IMR-90 (cell line): ENCODE data around the gene SDCCAG8. TPM values are rescaled to one million over a fixed set of nuclear protein-coding genes. Genes with fewer than 3 reads are reported as not detected.
A peak's percentile ranks its signal among the peaks of the same experiment; 100 is the strongest.

Experiments used
- ATAC-seq: fragments of 200-7000 bp; cut with Tn5 transposase; 2 replicates; pipeline ENCODE4 v1.9.1; 2020; ENCODE audit warnings: low read depth, mild to moderate bottlenecking, moderate library complexity
- BruUV-seq: library from RNA; stranded (reverse); fragments of 400-500 nt; replicated peaks from 2 replicates; lab custom pipeline; 2021; lab: Mats Ljungman, UMichigan
- CTCF ChIA-PET: fragments of 300-600 bp; formaldehyde crosslinking; extraction: SDS; loops from one replicate; lab custom pipeline; 2021; ENCODE audit warnings: antibody characterized with exemption; lab: Yijun Ruan, JAX
- POLR2A ChIA-PET: fragments of 300-600 bp; sonication (Branson Sonifier 250); formaldehyde crosslinking; loops from one replicate; lab custom pipeline; 2022; ENCODE audit warnings: antibody characterized with exemption; ENCODE audit not compliant: unreplicated experiment; lab: Charles Lee
- DNase-seq: peaks from one replicate; pipeline ENCODE4 v3.0.0; 2013
- H2AFZ ChIP-seq: replicated peaks from 2 replicates; pipeline ENCODE3; 2013; ENCODE audit warnings: low read length, mild to moderate bottlenecking; ENCODE audit not compliant: poor library complexity
- H2AK5ac ChIP-seq: 2 replicates; pipeline ENCODE4 v1.6.1; 2013; ENCODE audit warnings: low read depth, low read length, inconsistent platforms
- H2AK9ac ChIP-seq: replicated peaks from 2 replicates; pipeline ENCODE3; 2013; ENCODE audit warnings: mild to moderate bottlenecking, low read depth, low read length, moderate library complexity; ENCODE audit not compliant: poor library complexity
- H2BK120ac ChIP-seq: 2 replicates; pipeline ENCODE4 v1.6.1; 2013; ENCODE audit warnings: low read depth, low read length, inconsistent platforms
- H2BK15ac ChIP-seq: 3 replicates; pipeline ENCODE4 v1.6.1; 2013; ENCODE audit warnings: low read depth, low read length, inconsistent platforms
- H2BK20ac ChIP-seq: 2 replicates; pipeline ENCODE4 v1.6.1; 2013; ENCODE audit warnings: low read depth, mild to moderate bottlenecking, inconsistent platforms, low read length, moderate library complexity
- H2BK5ac ChIP-seq: 2 replicates; pipeline ENCODE4 v1.6.1; 2013; ENCODE audit warnings: mild to moderate bottlenecking, low read depth, low read length, inconsistent platforms; ENCODE audit not compliant: poor library complexity, severe bottlenecking
- H3K14ac ChIP-seq: replicated peaks from 2 replicates; pipeline ENCODE4 v1.6.1; 2013; ENCODE audit warnings: low read depth, low read length, inconsistent platforms
- H3K18ac ChIP-seq: 2 replicates; pipeline ENCODE4 v1.6.1; 2013; ENCODE audit warnings: low read depth, low read length, control low read depth
- H3K23ac ChIP-seq: 2 replicates; pipeline ENCODE4 v1.6.1; 2013; ENCODE audit warnings: low read depth, low read length, inconsistent platforms
- H3K27ac ChIP-seq: 2 replicates; pipeline ENCODE4 v1.5.1; 2013; ENCODE audit warnings: mild to moderate bottlenecking, control low read depth, low read length; ENCODE audit not compliant: insufficient read depth
- H3K27me3 ChIP-seq: 2 replicates; pipeline ENCODE4 v1.6.1; 2013; ENCODE audit warnings: low read length; ENCODE audit not compliant: control insufficient read depth, insufficient read depth
- H3K36me3 ChIP-seq: 2 replicates; pipeline ENCODE4 v1.6.1; 2013; ENCODE audit warnings: low read length, mixed read lengths; ENCODE audit not compliant: control insufficient read depth, insufficient read depth
- H3K4ac ChIP-seq: 2 replicates; pipeline ENCODE4 v1.6.1; 2013; ENCODE audit warnings: low read depth, low read length, inconsistent platforms
- H3K4me1 ChIP-seq: 2 replicates; pipeline ENCODE4 v1.6.1; 2013; ENCODE audit warnings: low read length, mixed read lengths; ENCODE audit not compliant: control insufficient read depth, insufficient read depth
- H3K4me2 ChIP-seq: 2 replicates; pipeline ENCODE4 v1.6.1; 2013; ENCODE audit warnings: low read depth, mild to moderate bottlenecking, control low read depth, low read length, moderate library complexity
- H3K4me3 ChIP-seq: 2 replicates; pipeline ENCODE4 v1.5.1; 2013; ENCODE audit warnings: low read depth, mild to moderate bottlenecking, control low read depth, low read length, moderate library complexity; ENCODE audit not compliant: insufficient read depth
- H3K56ac ChIP-seq: 2 replicates; pipeline ENCODE4 v1.6.1; 2013; ENCODE audit warnings: low read length, inconsistent platforms; ENCODE audit not compliant: insufficient read depth; ENCODE audit errors: extremely low read depth
- H3K79me1 ChIP-seq, 2 experiments: 2 replicates each; pipeline ENCODE4 v1.6.1; 2013; ENCODE audit warnings: low read length in 2 of 2, inconsistent platforms in 1 of 2, low read depth in 1 of 2
- H3K9ac ChIP-seq: 2 replicates; pipeline ENCODE4 v1.6.1; 2013; ENCODE audit warnings: low read depth, low read length, control low read depth
- H3K9me1 ChIP-seq: 2 replicates; pipeline ENCODE4 v1.6.1; 2013; ENCODE audit warnings: low read length, inconsistent platforms; ENCODE audit not compliant: insufficient read depth
- H3K9me3 ChIP-seq: 2 replicates; pipeline ENCODE4 v1.6.1; 2013; ENCODE audit warnings: low read length; ENCODE audit not compliant: control insufficient read depth, insufficient read depth
- H4K20me1 ChIP-seq: 2 replicates; pipeline ENCODE4 v1.6.1; 2013; ENCODE audit warnings: low read length, inconsistent platforms; ENCODE audit not compliant: insufficient read depth
- H4K5ac ChIP-seq: 2 replicates; pipeline ENCODE4 v1.6.1; 2013; ENCODE audit warnings: mild to moderate bottlenecking, low read depth, low read length, control low read depth
- H4K8ac ChIP-seq, 2 experiments: 2 replicates each; pipeline ENCODE4 v1.6.1; 2013; ENCODE audit warnings: low read depth in 2 of 2, low read length in 2 of 2, control low read depth in 1 of 2, inconsistent platforms in 1 of 2
- H4K91ac ChIP-seq: 2 replicates; pipeline ENCODE4 v1.6.1; 2013; ENCODE audit warnings: low read depth, low read length, inconsistent platforms; ENCODE audit not compliant: insufficient read depth
- CEBPB ChIP-seq: IDR thresholded peaks from 2 replicates; pipeline ENCODE4 v1.6.1; 2012; ENCODE audit warnings: low read depth, low read length, improper control_type of control experiment
- CHD1 ChIP-seq: IDR thresholded peaks from 2 replicates; pipeline ENCODE4 v1.6.1; 2012; ENCODE audit warnings: low read depth, low read length, improper control_type of control experiment
- CTCF ChIP-seq: conservative IDR thresholded peaks from 2 replicates; pipeline ENCODE4 v1.5.1; 2012; ENCODE audit warnings: mild to moderate bottlenecking, low read depth, low read length, improper control_type of control experiment
- NFE2L2 ChIP-seq: fragments of 150-350 bp; IDR thresholded peaks from 2 replicates; pipeline ENCODE4 v1.6.1; 2016; ENCODE audit warnings: low read depth, mild to moderate bottlenecking, low read length
- RAD21 ChIP-seq: IDR thresholded peaks from 2 replicates; pipeline ENCODE4 v1.6.1; 2012; ENCODE audit warnings: low read length, improper control_type of control experiment
- SMC3 ChIP-seq: fragments of 150-350 bp; IDR thresholded peaks from 2 replicates; pipeline ENCODE4 v1.6.1; 2016; ENCODE audit warnings: low read depth, mild to moderate bottlenecking, antibody characterized with exemption, low read length, moderate library complexity
- WGBS, 2 experiments: methylation state at CpG; one replicate each; pipeline versions ENCODE4 v1.1.5 to v1.1.7; 2013; ENCODE audit warnings: missing lambda C conversion rate in 2 of 2; ENCODE audit not compliant: insufficient read length in 1 of 2; ENCODE audit errors: extremely low coverage in 2 of 2; 5-methylcytosine and 5-hydroxymethylcytosine counted together
- dilution Hi-C: fragments of 300-500 bp; cut with HindIII; formaldehyde crosslinking; loops from one replicate; pipeline ENCODE4 v1.14.3; 2018; ENCODE audit warnings: low sequenced_read_pairs; ENCODE audit not compliant: unreplicated experiment
- in situ Hi-C: fragments of 300-500 bp; cut with MboI; formaldehyde crosslinking; loops from 3 replicates; pipeline ENCODE4 v1.14.3; 2019; ENCODE audit warnings: low sequenced_read_pairs, inconsistent platforms, mixed read lengths
- intact Hi-C: fragments of 100-400 bp; cut with micrococcal nuclease; formaldehyde crosslinking; loops from 2 replicates; pipeline ENCODE4 v1.10.0; 2022
- polyA plus RNA-seq, 3 experiments: library from polyadenylated mRNA; depleted of rRNA; stranded (reverse); fragments of >200 nt; gene quantifications; 2 replicates each; pipeline ENCODE4 v1.2.3, GENCODE V29; 2012; ENCODE audit warnings: low replicate concordance in 1 of 3
- total RNA-seq: library from RNA; depleted of rRNA; stranded (reverse); fragments of >200 nt; gene quantifications from 2 replicates; pipeline ENCODE4 v1.2.3, GENCODE V29; 2012

Gene SDCCAG8
- total and polyA plus RNA-seq, 2 of the 4 experiments (the other 2 are of a cell fraction): 25.2 to 46.8 TPM

GRCh38 chr1:243343970-243344937, 88.4 kb downstream of the SDCCAG8 start:
- ATAC-seq: peak; percentile 62; the same call in 1 of the 2 replicates
- Histone ChIP-seq H3K23ac (no peak overlapping the region), H2AK5ac (no peak overlapping the region), H3K9me1 (no peaks in the 10 kb centered on the region), H3K9me3 (no peaks in the 10 kb centered on the region), H3K27ac (no peak overlapping the region), H3K4me2 (no peak overlapping the region), H3K9ac (no peak overlapping the region), H2BK15ac (no peak overlapping the region), H4K20me1 (no peaks in the 10 kb centered on the region; the same call in 1 of the 2 replicates), H2AK9ac (no peak overlapping the region), H3K27me3 (no peaks in the 10 kb centered on the region), H3K36me3 (peaks cover 5% of the 10 kb centered on the region; the same call in 1 of the 2 replicates), H4K5ac (no peak overlapping the region), H3K14ac (no peak overlapping the region), H3K4me1 (no peaks in the 10 kb centered on the region), H3K18ac (no peak overlapping the region), H3K4ac (no peak overlapping the region), H2BK20ac (no peak overlapping the region), H3K4me3 (no peak overlapping the region), H4K91ac (no peak overlapping the region), H3K79me1 (no peaks in the 10 kb centered on the region), H2AFZ (no peak overlapping the region), H4K8ac (no peak overlapping the region), H2BK120ac (no peak overlapping the region), H2BK5ac (no peak overlapping the region), H3K56ac (no peak overlapping the region)
- ChIA-PET POLR2A (no interaction called here), CTCF (interaction anchor here (0.6 to 1.4 kb wide), 3 partner anchors 10 to 930 kb away, joined by 3 to 12 read pairs (median 3); no protein-coding TSS in a partner anchor)
- dilution Hi-C loops: no loop called here
- in situ Hi-C loops: loop anchor here (5.0 kb wide), 1 partner anchor 928 kb away; no protein-coding TSS in a partner anchor
- intact Hi-C loops: loop anchor here (1.0 to 5.0 kb wide), 5 partner anchors 404 to 955 kb away; partner anchors contain the start of gene AKT3
- 100% methylated on average over 1 of the region's 5 CpGs; no CpG with 5 or more reads in 1 of the 2 experiments for WGBS, 2 experiments
- BruUV-seq: no TSS peak
- TF ChIP-seq CTCF (peak; percentile 72), NFE2L2 (no peak), CHD1 (no peak), CEBPB (no peak), RAD21 (peak; percentile 78), SMC3 (peak; percentile 68)
- peak; percentile 40 for DNase-seq
